GM23338 (cell line): Measurements from ENCODE around the gene KCNMA1. TPM values are rescaled to one million over a fixed set of nuclear protein-coding genes. Genes with fewer than 3 reads are reported as not detected.

Experiments used
- ATAC-seq: fragments of 200-7000 bp; cut with Tn5 transposase; 3 replicates; pipeline ENCODE4 v1.9.1; 2020
- DNase-seq: peaks from one replicate; pipeline ENCODE4 v3.0.0-alpha.2; 2015; ENCODE audit warnings: low spot score
- H2AFZ ChIP-seq: fragments of 200-600 bp; sonication (generic); 2 replicates; pipeline ENCODE4 v1.8.0; 2016; ENCODE audit warnings: antibody characterized with exemption, mild to moderate bottlenecking, moderate library complexity
- H3F3A ChIP-seq: fragments of 200-600 bp; sonication (generic); replicated peaks from 2 replicates; pipeline ENCODE4 v1.8.0; 2017; ENCODE audit warnings: antibody characterized with exemption, mixed run types, low read depth
- H3K27ac ChIP-seq: fragments of 200-600 bp; sonication (generic); 2 replicates; pipeline ENCODE4 v1.6.1; 2016; ENCODE audit warnings: low read depth
- H3K27me3 ChIP-seq: fragments of 200-600 bp; sonication (generic); 2 replicates; pipeline ENCODE4 v1.8.0; 2016; ENCODE audit warnings: mild to moderate bottlenecking, mixed run types, moderate library complexity; ENCODE audit not compliant: insufficient read depth
- H3K36me3 ChIP-seq: fragments of 200-600 bp; sonication (generic); 2 replicates; pipeline ENCODE4 v1.8.0; 2016; ENCODE audit warnings: mild to moderate bottlenecking; ENCODE audit not compliant: insufficient read depth
- H3K4me1 ChIP-seq: fragments of 200-600 bp; sonication (generic); 2 replicates; pipeline ENCODE4 v1.8.0; 2016; ENCODE audit warnings: mild to moderate bottlenecking, moderate library complexity; ENCODE audit not compliant: insufficient read depth
- H3K4me2 ChIP-seq: fragments of 200-600 bp; sonication (generic); 2 replicates; pipeline ENCODE4 v1.7.1; 2017; ENCODE audit warnings: mixed run types
- H3K4me3 ChIP-seq: fragments of 200-600 bp; sonication (generic); 2 replicates; pipeline ENCODE4 v1.6.1; 2016; ENCODE audit warnings: mixed run types
- H3K79me2 ChIP-seq: fragments of 200-600 bp; sonication (generic); replicated peaks from 2 replicates; pipeline ENCODE4 v1.8.0; 2017; ENCODE audit warnings: mild to moderate bottlenecking; ENCODE audit not compliant: insufficient read depth
- H3K9me2 ChIP-seq: fragments of 200-600 bp; sonication (generic); 2 replicates; pipeline ENCODE4 v1.8.0; 2017; ENCODE audit not compliant: insufficient read depth
- H4K20me1 ChIP-seq: fragments of 200-600 bp; sonication (generic); replicated peaks from 2 replicates; pipeline ENCODE4 v1.8.0; 2017; ENCODE audit warnings: mild to moderate bottlenecking; ENCODE audit not compliant: insufficient read depth
- H3K27ac Mint-ChIP-seq: 2 replicates; pipeline ENCODE4 v1.8.0; 2020; ENCODE audit warnings: inconsistent platforms, mild to moderate bottlenecking, moderate library complexity, mixed read lengths
- H3K27me3 Mint-ChIP-seq: 3 replicates; pipeline ENCODE4 v1.8.0; 2022; ENCODE audit warnings: low read depth, mild to moderate bottlenecking, moderate library complexity, mixed read lengths, inconsistent platforms; ENCODE audit not compliant: insufficient read depth, poor library complexity
- H3K36me3 Mint-ChIP-seq: 3 replicates; pipeline ENCODE4 v1.8.0; 2021; ENCODE audit warnings: low read depth, mild to moderate bottlenecking, inconsistent platforms, moderate library complexity, mixed read lengths
- H3K4me1 Mint-ChIP-seq: 3 replicates; pipeline ENCODE4 v1.8.0; 2020; ENCODE audit warnings: mild to moderate bottlenecking, inconsistent platforms, mixed read lengths
- H3K4me3 Mint-ChIP-seq: 3 replicates; pipeline ENCODE4 v1.8.0; 2021; ENCODE audit warnings: moderate library complexity, mild to moderate bottlenecking, inconsistent platforms, mixed read lengths
- H3K9me3 Mint-ChIP-seq: 3 replicates; pipeline ENCODE4 v1.8.0; 2020; ENCODE audit warnings: moderate library complexity, mild to moderate bottlenecking, inconsistent platforms, mixed read lengths
- CREB1 ChIP-seq: fragments of 250-450 bp; sonication (Bioruptor Pico); IDR thresholded peaks from 2 replicates; pipeline ENCODE4 v1.5.0; 2020; ENCODE audit warnings: low read depth, mild to moderate bottlenecking, moderate library complexity
- CTCF ChIP-seq, 2 experiments: fragments of 200-600 bp in 1 of 2; sonication (generic) in 1 of 2; conservative IDR thresholded peaks; 2 replicates each; pipeline versions ENCODE4 v1.5.1 to v1.6.1; 2016 to 2017; ENCODE audit warnings: antibody characterized with exemption in 2 of 2, low read depth in 2 of 2, mild to moderate bottlenecking in 2 of 2, moderate library complexity in 1 of 2
- ETS1 ChIP-seq: IDR thresholded peaks from 2 replicates; pipeline ENCODE4 v1.6.1; 2016; ENCODE audit warnings: antibody characterized with exemption
- EZH2 ChIP-seq: fragments of 200-600 bp; sonication (generic); IDR thresholded peaks from one replicate; pipeline ENCODE4 v1.8.0; 2017; ENCODE audit warnings: antibody characterized with exemption, mild to moderate bottlenecking, low read depth; ENCODE audit not compliant: unreplicated experiment
- JUNB ChIP-seq: IDR thresholded peaks from one replicate; pipeline ENCODE4 v1.6.1; 2016; ENCODE audit warnings: antibody characterized with exemption; ENCODE audit not compliant: unreplicated experiment
- NANOG ChIP-seq: IDR thresholded peaks from 2 replicates; pipeline ENCODE4 v1.6.1; 2016; ENCODE audit warnings: antibody characterized with exemption, borderline replicate concordance
- POLR2AphosphoS5 ChIP-seq: IDR thresholded peaks from 2 replicates; pipeline ENCODE4 v1.6.1; 2016; ENCODE audit warnings: antibody characterized with exemption, low read depth
- REST ChIP-seq: IDR thresholded peaks from one replicate; pipeline ENCODE4 v1.6.1; 2018; ENCODE audit warnings: antibody characterized with exemption; ENCODE audit not compliant: unreplicated experiment
- STAT1 ChIP-seq: IDR thresholded peaks from one replicate; pipeline ENCODE4 v1.6.1; 2016; ENCODE audit warnings: antibody characterized with exemption; ENCODE audit not compliant: unreplicated experiment
- ZNF114 ChIP-seq: fragments of 250-450 bp; sonication (Bioruptor Pico); IDR thresholded peaks from 2 replicates; pipeline ENCODE4 v1.5.0; 2020; ENCODE audit warnings: mild to moderate bottlenecking, moderate library complexity
- polyA plus RNA-seq: library from polyadenylated mRNA; unstranded; fragments of >200 nt; fragmentation: Nextera tagmentation; extraction: Ambion mirVana; gene quantifications from 2 replicates; pipeline ENCODE4 v1.2.1, GENCODE V29; 2016
- total RNA-seq: library from RNA; depleted of rRNA; stranded (reverse); fragments of >200 nt; shearing (Covaris generic); gene quantifications from 2 replicates; pipeline ENCODE4 v1.2.3, GENCODE V29; 2014

Gene KCNMA1
- total and polyA plus RNA-seq, 2 experiments from 2014 or later: 8.2 to 9.0 TPM

- Histone ChIP-seq H3K4me3 (no peak overlapping the region), H3K27ac (no peak overlapping the region), H4K20me1 (no peaks in the 10 kb centered on the region), H3F3A (no peaks in the 10 kb centered on the region), H3K36me3 (no peaks in the 10 kb centered on the region), H3K4me2 (no peak overlapping the region), H3K27me3 (no peaks in the 10 kb centered on the region), H3K4me1 (no peaks in the 10 kb centered on the region), H3K9me2 (peaks cover 13% of the 10 kb centered on the region; the same call in 1 of the 2 replicates), H2AFZ (no peak overlapping the region), H3K79me2 (no peaks in the 10 kb centered on the region)
- Mint-ChIP-seq H3K36me3 (peaks cover 6% of the 10 kb centered on the region; the same call in 1 of the 3 replicates), H3K4me3 (no peak overlapping the region), H3K27me3 (no peaks in the 10 kb centered on the region), H3K9me3 (peaks cover 5% of the 10 kb centered on the region; the same call in 2 of the 3 replicates), H3K4me1 (0 out of 3 replicates have a peak, but pooled peaks cover 3% of the 10 kb centered on the region), H3K27ac (no peak overlapping the region)
- TF ChIP-seq ETS1: no peak
- no peak for TF ChIP-seq STAT1
- TF ChIP-seq CTCF (conservative IDR thresholded peaks at IDR 0.05; ENCODE audit: low read depth in 2 of 2): no peak
- no peak for TF ChIP-seq JUNB
- no peak for TF ChIP-seq ZNF114 (CRISPR knock-in tag)
- TF ChIP-seq REST: no peak
- no peak for TF ChIP-seq CREB1
- TF ChIP-seq EZH2: no peak
- TF ChIP-seq NANOG: no peak
- TF ChIP-seq POLR2AphosphoS5: no peak
- ATAC-seq (no peak), DNase-seq (no peak)
These were observed 336.3 kb downstream of the KCNMA1 start for GRCh38 chr10:77301305-77301730.
